Erythroblast (primary cell): ENCODE results near the gene FBXW4.

Experiments
- DNase-seq, 2 experiments: peaks; one replicate each; lab custom pipeline; 2025; lab: John Stamatoyannopoulos, UW
- GATA1 ChIP-seq: IDR thresholded peaks from 2 replicates; pipeline ENCODE4 v1.6.1; 2011; ENCODE audit warnings: low read depth, mild to moderate bottlenecking, control low read depth, low read length, moderate library complexity
- POLR2A ChIP-seq: IDR thresholded peaks from 2 replicates; pipeline ENCODE4 v1.6.1; 2011; ENCODE audit warnings: mild to moderate bottlenecking, low read length

The FBXW4 gene

DNA sequence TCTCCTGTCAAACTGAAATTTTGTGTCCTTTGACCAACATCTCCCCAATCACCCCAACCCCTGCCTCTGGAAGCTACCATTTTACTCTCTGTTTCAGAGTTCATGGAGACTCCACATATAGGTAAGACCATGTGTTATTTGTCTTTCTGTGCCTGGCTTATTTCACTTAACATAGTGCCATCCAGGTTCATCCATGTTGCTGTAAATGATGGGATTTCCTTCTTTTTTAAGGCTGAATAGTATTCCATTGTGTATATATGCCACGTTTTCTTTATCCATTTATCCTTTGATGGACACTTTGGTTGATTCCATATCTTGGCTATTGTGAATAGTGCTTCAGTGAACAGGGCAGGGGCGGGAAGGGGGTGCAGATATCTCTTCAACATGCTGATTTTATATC, 18.0 kb upstream of the FBXW4 start:
- no peak for TF ChIP-seq GATA1
- no peak for TF ChIP-seq POLR2A
- no peak for DNase-seq

DNA sequence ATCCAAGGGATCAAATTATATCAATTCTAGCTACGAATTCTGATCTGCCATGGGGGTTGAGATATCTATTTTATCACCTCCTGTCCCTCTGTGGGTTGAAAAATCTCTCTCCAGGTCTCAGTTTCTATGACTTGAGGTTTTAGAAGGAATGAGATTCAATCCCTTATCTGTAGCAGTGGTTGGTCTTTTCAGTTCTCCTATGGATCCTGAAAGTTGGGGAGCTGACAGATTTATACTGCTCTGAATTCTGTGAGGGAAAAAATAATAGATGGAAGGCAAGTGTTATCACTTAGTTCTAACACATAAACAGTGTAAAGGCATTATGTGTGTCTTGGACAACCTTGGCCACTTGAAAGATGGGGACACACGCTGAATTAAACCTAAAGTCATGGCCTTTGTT, 15.8 kb upstream of the FBXW4 start:
- DNase-seq = no peak
- TF ChIP-seq GATA1 = no peak
- TF ChIP-seq POLR2A = no peak

DNA sequence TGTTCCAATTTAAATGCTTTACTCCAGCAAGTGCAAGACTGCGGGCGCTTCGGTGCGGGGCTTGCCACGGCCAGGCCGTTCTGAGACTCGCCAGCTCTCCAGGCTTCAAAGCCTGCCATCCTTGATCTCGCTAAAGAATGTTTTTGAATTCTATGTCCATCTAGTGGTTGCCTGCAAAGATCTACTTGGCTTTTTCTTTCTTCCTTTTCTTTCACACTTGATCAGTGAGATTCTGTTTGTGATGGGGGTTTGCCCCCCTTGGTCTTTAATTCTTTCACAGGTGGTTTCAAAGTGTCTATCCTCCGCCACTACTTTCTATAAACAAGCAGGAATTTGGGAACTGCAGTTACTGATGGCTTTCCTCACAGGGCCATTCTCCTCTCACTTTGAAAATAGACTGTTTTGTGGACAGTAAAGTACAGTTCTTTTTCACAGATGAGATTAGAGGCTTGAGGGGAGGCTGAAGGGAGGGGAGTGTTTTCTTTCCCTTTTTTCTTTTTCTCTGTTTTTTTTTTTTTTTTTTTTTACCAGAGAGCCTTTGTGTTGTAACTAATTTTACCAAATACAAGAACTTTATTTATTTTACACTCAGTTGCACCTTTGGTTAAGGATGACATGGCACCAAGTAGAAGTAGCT, 15.2 kb upstream of the FBXW4 start:
- TF ChIP-seq GATA1 (no peak), POLR2A (no peak)
- peak in 1 of 2 experiments; percentile 11 for DNase-seq

- TF ChIP-seq POLR2A (no peak), GATA1 (no peak)
- no peak for DNase-seq
Observed at GRCh38 chr10:101709359-101710058, 14.5 kb upstream of the FBXW4 start.

DNA sequence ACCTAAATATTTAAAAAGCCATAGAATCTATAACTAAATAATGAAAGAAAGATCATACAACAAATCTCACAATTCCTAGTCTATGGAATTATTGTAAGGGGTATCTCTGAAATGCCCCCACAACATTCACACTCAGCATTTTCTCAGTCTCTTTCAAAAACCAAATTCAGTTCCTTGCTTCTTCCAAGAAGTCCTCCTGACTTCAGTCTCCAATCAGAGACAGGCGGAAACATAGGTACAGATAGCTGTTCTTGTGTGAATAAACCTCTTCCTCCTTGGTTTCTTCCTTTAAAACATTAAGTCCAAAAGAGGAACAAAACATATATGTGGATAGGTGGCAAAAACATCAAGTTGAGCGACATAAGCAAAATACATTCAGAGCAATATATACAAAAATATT, 13.9 kb upstream of the FBXW4 start:
- DNase-seq = no peak
- TF ChIP-seq POLR2A (no peak), GATA1 (no peak)

DNA sequence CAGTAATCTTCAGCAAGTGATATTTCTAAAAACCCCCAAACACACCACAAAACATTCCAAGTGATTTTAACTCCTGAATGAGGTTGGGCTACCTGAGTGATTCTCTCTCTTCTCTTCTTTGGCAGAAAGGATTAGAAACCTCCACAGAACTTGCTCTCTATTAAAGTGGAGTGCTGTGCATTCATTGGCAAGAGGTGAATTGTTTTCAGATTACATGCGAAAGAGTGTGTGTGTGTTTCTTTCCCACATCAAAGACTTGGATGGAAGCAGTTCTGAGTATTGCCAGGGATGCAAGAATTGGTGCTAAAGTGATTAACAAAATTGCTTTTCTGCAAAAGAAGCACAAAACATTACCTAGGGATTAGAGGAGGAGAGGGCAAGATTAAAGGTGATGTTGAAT, 13.1 kb upstream of the FBXW4 start:
- no peak for DNase-seq
- TF ChIP-seq GATA1 = no peak

DNA sequence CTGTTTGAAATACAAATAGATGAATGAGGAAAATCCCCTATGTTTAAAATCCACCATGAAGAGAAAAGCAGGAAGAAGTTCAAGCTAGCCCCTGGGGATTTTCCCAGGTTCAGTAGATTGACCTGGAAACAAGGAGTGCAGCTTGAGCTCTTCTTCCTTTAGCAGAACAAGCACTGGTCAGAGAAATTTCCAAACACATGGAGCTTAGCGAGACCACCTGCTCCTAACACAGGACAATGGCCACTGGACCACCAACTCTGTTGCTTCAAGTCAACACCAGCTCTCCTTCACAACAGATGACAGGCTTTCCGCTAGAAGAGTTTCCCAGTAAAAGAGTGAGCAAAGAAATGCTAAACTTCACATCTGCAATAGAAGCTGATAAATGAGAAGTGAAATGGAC, 9.4 kb upstream of the FBXW4 start:
- DNase-seq = no peak
- no peak for TF ChIP-seq GATA1
- no peak for TF ChIP-seq POLR2A

- DNase-seq = peak in 1 of 2 experiments; percentile 7
- TF ChIP-seq POLR2A (no peak), GATA1 (no peak)
Observed at GRCh38 chr10:101696632-101697031, 1.7 kb upstream of the FBXW4 start.

DNA sequence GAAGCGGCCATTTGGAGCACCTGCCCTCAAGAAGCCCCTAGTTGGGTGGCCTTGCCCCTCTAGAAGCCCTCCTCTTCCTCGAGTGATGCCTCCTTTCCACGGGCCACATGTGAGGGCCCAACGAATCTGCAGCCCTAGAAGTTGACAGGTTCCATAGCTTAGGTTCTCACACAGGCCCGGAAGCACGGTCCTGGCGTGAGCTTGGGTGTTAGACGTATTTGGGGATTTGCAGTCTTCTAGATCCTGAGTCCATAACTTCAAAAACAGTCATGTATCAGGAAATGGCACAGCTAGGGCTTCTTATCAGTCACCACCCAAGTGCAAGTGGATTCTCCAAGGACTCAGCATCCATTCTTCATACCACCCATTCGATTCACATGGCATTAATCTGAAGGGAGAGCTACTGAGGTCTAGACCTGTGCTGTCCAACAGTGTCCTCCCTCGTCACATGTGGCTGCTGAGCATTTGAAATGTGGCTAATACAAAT, 477 bp upstream of the FBXW4 start:
- TF ChIP-seq GATA1 = no peak
- no peak for TF ChIP-seq POLR2A
- peak; percentile 55 to 56 for DNase-seq

- TF ChIP-seq GATA1 = no peak
- peak; percentile 25 for TF ChIP-seq POLR2A
- DNase-seq = peak; percentile 84 to 88
Observed at GRCh38 chr10:101693978-101694673, 844 bp downstream of the FBXW4 start.

- DNase-seq = peak; percentile 80 to 83
- no peak for TF ChIP-seq POLR2A
- no peak for TF ChIP-seq GATA1
Observed at GRCh38 chr10:101693651-101693977, 1.4 kb downstream of the FBXW4 start.

DNA sequence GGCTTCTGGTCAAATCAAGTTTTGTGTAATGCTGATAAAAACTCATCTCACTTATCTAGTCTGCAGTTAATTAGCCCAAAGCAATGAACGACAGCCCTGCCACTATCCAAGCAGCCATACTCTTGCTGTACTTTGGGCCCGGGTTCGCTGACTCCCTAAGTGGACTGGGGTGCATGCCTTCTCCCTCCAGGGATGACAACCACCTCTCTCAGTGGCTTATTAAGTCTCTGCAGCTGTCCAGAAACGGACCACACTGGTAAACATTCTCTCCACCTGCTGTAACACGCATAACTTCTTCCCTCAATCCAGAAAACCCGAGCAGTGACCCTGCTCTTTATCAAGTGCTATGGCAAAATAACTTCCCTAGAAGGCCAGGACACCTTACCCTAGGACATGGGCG, 3.9 kb downstream of the FBXW4 start:
- TF ChIP-seq GATA1 (no peak), POLR2A (no peak)
- DNase-seq = no peak

DNA sequence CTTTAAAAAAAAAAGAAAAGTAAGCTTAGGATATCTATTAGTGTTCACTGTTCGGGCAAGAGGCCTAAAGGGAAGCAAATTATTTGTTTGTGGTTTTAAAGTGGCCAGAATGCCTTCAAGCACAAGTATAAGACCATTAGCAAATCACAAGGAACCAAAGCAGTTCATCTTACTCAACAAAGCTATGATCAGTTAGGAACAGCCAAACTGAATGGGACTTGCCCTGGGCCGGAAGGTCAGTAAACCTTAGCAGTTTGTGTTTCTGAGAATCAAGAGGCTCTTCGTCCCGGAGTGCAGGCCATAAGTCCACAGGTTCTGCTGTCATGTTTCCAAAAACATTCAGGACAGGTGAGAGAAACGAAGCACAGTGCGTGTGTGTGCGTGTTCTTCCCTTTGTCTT, 4.5 kb downstream of the FBXW4 start:
- TF ChIP-seq GATA1 (no peak), POLR2A (no peak)
- no peak for DNase-seq

GRCh38 chr10:101687071-101687658, 7.8 kb downstream of the FBXW4 start:
- DNase-seq = no peak
- TF ChIP-seq GATA1 (no peak), POLR2A (no peak)
